Astrocyte of the spinal cord (primary cell): ENCODE measurements around the gene SCAMP4.

ENCODE experiments used
- DNase-seq: peaks from one replicate; pipeline ENCODE4 v3.0.0; 2011; ENCODE audit warnings: low read depth, low spot score
- H3K4me3 ChIP-seq: 2 replicates; pipeline ENCODE4 v1.5.1; 2011; ENCODE audit warnings: low read depth, mild to moderate bottlenecking, low read length, moderate library complexity
- in situ Hi-C: cut with HindIII; loops from 2 replicates; pipeline ENCODE4 v1.10.0; 2017; ENCODE audit warnings: low sequenced_read_pairs
- TF ChIP-seq, protein P1 (sequence below): IDR thresholded peaks from 2 replicates; pipeline ENCODE4 v1.5.1; 2012; ENCODE audit warnings: low read depth, mild to moderate bottlenecking, low read length, inconsistent platforms

Gene SCAMP4

DNA sequence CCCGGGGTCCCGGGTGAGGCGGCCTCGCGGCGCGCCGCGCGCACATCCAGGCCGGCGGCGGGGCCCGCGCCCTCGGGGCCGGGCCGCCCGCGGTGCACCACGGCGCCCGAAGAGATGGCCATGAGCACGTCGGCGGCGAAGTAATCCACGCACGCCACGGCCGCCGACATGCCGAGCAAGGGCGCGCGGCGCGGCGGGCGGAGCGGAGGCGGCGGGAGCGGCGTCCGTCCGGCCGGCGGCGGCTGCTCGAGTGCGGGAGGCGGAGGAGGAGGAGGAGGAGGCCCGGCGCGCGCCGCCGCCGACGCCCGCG is 41.9 kb upstream of the SCAMP4 start, which contains the start of gene KLF16:
KLF16 (minus strand) TSS at position 252 of the 310 bp plus-strand sequence; CDS start at position 170, 82 bp downstream.
- no peak for DNase-seq
- H3K4me3 ChIP-seq: peak within 1 kb of the TSS; percentile 86
- in situ Hi-C loops: no loop called here
- TF ChIP-seq, protein P1, sequence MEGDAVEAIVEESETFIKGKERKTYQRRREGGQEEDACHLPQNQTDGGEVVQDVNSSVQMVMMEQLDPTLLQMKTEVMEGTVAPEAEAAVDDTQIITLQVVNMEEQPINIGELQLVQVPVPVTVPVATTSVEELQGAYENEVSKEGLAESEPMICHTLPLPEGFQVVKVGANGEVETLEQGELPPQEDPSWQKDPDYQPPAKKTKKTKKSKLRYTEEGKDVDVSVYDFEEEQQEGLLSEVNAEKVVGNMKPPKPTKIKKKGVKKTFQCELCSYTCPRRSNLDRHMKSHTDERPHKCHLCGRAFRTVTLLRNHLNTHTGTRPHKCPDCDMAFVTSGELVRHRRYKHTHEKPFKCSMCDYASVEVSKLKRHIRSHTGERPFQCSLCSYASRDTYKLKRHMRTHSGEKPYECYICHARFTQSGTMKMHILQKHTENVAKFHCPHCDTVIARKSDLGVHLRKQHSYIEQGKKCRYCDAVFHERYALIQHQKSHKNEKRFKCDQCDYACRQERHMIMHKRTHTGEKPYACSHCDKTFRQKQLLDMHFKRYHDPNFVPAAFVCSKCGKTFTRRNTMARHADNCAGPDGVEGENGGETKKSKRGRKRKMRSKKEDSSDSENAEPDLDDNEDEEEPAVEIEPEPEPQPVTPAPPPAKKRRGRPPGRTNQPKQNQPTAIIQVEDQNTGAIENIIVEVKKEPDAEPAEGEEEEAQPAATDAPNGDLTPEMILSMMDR: no peak

DNA sequence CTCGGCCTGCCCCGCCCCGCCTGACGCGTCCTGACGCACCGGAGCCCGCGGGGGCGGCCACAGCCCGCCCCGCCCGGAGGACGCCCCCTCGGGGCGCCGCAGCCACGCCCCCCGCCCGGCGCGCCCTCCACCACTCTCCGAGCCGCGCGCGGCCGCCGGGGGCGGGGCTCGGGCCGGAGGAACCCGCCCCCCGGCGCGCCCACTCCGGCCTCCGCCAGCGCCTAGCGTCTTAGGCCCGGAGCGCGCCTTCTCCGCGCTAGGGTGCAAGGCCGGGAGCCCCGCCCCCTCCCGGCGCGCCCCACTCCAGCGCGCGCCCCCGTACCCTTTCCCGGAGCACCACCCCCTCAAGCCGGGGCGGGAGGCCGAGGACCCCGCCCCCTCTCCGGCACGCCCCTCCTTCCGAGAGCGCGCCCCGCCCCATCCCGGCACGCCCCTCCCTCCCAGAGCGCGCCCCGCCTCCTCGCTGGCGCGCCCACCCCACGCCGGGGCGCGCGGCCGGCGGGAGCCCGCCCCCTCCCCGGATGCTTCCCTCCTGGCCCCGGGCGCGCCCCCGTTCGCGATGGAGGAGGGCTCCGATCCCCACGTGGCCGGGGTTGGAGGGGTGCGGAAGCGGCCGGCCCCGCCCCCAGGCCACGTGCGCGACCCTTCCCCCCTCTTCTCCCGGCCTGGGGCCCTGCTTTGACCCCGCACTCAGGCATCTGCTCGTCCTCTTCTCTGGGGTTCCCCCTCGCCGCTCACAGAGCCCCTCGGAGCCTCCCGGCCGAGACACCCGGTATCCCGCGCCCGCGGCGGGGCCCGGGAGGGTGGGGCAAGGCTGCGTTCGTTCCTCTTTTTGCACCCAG is 41.3 kb upstream of the SCAMP4 start:
- in situ Hi-C loops: no loop called here

DNA sequence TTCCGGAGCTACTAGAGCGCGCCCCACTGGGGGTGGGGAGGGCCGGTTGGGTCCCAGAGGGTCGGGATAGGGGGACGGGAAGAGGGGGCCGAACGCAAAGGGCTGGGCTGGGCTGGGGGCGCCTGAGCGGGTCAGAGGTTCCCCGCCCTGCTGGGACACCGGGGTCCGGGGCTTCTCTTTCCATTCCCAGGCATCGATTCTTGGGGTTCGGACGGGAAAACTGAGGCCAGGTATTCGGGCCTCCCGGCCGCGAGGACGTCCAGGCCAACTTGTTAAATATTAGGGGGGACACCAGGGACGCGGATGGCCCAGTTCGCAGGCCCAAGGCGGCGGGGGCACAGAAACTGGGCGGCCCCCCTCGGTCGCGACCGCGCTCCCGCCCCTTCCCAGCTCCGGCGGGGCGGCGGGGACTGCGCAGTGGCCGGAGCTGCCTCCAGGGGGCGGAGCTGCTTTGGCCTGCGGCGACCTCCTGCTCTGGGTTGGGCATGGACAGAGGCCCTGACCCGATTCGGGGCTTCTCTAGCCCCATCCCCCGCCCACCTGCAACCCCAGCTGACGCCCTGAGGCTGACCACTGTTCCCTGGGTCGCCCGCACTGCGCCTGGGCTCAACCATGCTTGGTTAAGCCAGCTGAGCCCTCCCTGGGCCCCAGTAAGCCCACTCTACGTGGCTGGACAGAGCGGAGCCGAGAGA is 40.6 kb upstream of the SCAMP4 start:
- DNase-seq: peak; percentile 40
- TF ChIP-seq, protein P1: peak; percentile 76
- peak overlapping the region; percentile 71 for H3K4me3 ChIP-seq
- in situ Hi-C loops: no loop called here

More for the DNA sequence above, 41.3 kb upstream of the SCAMP4 start:
- TF ChIP-seq, protein P1: no peak
- H3K4me3 ChIP-seq: peak overlapping the region; percentile 71
- peak; percentile 95 for DNase-seq

DNA sequence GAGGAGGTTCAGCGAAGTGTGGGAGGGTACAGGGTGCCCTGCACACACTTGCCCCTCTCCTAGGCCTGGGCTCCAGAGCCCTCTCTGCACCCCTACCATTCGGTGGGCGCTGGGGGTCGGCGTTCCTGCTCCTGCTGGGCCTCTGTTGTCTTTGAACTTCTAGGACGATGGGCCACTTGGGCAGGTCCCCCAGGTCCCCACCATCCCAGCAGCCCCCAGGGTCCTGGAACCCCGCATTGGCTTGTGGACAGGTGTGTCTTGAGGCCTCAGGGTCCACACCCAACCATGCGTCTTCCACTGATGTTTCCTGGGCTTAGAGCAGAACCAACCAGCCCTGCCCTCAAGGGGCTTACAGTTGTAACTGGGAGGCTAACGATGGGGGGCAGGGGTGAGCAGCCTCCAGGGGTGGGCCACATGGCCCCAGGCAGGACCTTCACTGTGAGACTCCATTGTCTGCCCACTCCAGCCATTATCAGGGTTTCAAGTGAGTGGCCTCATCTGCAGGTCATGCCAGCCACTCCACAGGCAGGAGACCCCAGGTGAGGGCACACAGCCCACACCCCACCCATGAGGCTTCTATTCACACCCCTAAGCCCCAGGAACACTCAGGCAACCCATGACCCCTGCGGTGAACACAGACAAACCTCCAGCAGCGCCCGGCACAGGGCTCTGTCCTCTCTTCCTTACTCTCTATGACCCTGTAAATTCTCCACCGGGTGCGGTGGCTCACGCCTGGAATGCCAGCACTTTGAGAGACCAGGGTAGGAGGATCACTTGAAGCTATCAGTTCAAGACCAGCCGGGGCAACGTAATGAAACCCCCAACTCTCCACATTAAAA is 39.8 kb upstream of the SCAMP4 start:
- H3K4me3 ChIP-seq: peak overlapping the region; percentile 71
- DNase-seq: no peak
- in situ Hi-C loops: no loop called here
- TF ChIP-seq, protein P1: no peak

DNA sequence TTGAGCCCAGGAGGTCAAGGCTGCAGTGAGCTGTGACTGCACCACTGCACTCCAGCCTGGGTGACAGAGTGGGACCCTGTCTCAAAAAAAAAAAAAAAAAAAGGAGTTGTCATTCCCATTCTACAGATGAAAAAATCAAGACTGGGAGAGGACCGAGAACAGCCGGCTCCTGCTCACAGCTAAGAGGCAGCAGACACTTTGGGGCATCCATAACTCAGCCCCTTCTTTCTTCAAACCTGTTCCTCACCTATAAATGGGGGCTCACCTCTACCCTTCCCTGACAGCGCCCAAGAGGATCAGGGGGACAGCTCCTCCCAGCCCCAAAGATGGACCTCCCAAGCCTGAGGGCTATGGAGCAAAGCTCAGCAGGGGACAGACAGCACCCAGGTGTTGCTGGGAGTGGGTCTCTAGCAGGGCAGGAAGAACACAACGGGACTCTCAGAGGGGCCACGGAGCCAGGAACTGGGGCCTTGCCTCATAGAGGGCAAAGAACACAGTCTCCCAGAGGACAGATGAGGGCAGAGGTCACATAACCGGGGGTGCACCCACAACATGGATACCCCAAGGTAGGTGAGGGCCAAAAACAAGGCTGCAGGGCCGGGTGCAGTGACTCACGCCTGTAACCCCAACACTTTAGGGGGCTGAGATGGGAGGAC is 38.4 kb upstream of the SCAMP4 start:
- in situ Hi-C loops: no loop called here
- TF ChIP-seq, protein P1: no peak
- no peak overlapping the region for H3K4me3 ChIP-seq
- DNase-seq: no peak

DNA sequence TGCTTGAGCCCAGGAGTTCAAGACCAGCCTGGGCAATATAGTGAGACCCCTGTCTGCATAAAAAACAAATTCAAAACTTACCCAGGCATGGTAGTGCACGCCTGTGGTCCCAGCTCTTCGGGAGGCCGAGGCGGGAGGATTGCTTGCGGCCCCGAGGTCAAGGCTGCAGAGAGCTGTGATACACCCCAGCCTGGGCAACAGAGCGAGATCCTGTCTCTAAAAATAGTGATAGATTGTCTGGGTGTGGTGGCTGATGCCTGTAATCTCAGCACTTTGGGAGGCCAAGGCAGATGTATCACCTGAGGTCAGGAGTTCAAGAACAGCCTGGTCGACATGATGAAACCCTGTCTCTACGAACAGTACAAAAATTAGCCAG is 37.9 kb upstream of the SCAMP4 start:
- TF ChIP-seq, protein P1: no peak
- H3K4me3 ChIP-seq: no peak overlapping the region
- DNase-seq: no peak
- in situ Hi-C loops: no loop called here
